GM03348 (cell line): ENCODE results near the gene PANK4.
A peak's percentile ranks its signal among the peaks of the same experiment; 100 is the strongest.

ENCODE experiments used
- DNase-seq: peaks from one replicate; pipeline ENCODE4 v3.0.0; 2012; ENCODE audit warnings: low spot score

The PANK4 gene

GRCh38 chr1:2528966-2529783 is 2.8 kb upstream of the PANK4 start:
- DNase-seq = peak; percentile 36

- DNase-seq = no peak
These were observed 2.2 kb upstream of the PANK4 start for GRCh38 chr1:2528611-2528965.

GRCh38 chr1:2528016-2528415 is 1.6 kb upstream of the PANK4 start:
- DNase-seq = no peak

GRCh38 chr1:2527556-2527860 is 1.1 kb upstream of the PANK4 start:
- DNase-seq = no peak

GRCh38 chr1:2526824-2527555 is 594 bp upstream of the PANK4 start:
- DNase-seq = peak; percentile 66

GRCh38 chr1:2525572-2525919 is 850 bp downstream of the PANK4 start:
- DNase-seq = no peak

GRCh38 chr1:2523891-2524609 is 2.3 kb downstream of the PANK4 start:
- DNase-seq = no peak

GRCh38 chr1:2523191-2523890 is 3.1 kb downstream of the PANK4 start:
- no peak for DNase-seq

GRCh38 chr1:2522230-2522629 is 4.2 kb downstream of the PANK4 start:
- DNase-seq = no peak

GRCh38 chr1:2520806-2521205 is 5.6 kb downstream of the PANK4 start:
- no peak for DNase-seq

- no peak for DNase-seq
These were observed 6.2 kb downstream of the PANK4 start for GRCh38 chr1:2520206-2520605.

GRCh38 chr1:2519729-2520128 is 6.7 kb downstream of the PANK4 start:
- no peak for DNase-seq

GRCh38 chr1:2519029-2519685 is 7.2 kb downstream of the PANK4 start:
- no peak for DNase-seq

GRCh38 chr1:2518528-2518927 is 7.9 kb downstream of the PANK4 start:
- no peak for DNase-seq

GRCh38 chr1:2517966-2518365 is 8.4 kb downstream of the PANK4 start:
- no peak for DNase-seq

GRCh38 chr1:2516946-2517345 is 9.4 kb downstream of the PANK4 start:
- no peak for DNase-seq

GRCh38 chr1:2516124-2516523 is 10.3 kb downstream of the PANK4 start:
- DNase-seq = no peak

- DNase-seq = no peak
These were observed 10.7 kb downstream of the PANK4 start for GRCh38 chr1:2515763-2516080.

GRCh38 chr1:2514863-2515762 is 11.3 kb downstream of the PANK4 start:
- no peak for DNase-seq

GRCh38 chr1:2513939-2514652 is 12.3 kb downstream of the PANK4 start:
- no peak for DNase-seq
